Activated naive CD4-positive, alpha-beta T cell (primary cell): ENCODE measurements around the gene ANO7.
"Not testable (repeated sequence)": the region's sequence is repeated elsewhere in the genome, so short reads cannot be mapped to it uniquely, and the experiment has no call there.

ENCODE experiments used
- DNase-seq, 4 experiments: peaks; one replicate each; lab custom pipeline; 2025; lab: John Stamatoyannopoulos, UW

ANO7 gene

GRCh38 chr2:241190291-241190981, 2.0 kb downstream of the ANO7 start:
- DNase-seq, result no peak

- no peak for DNase-seq
These were observed 2.6 kb downstream of the ANO7 start for GRCh38 chr2:241191081-241191480.

- no peak for DNase-seq
These were observed 4.8 kb downstream of the ANO7 start for GRCh38 chr2:241193271-241193670.

GRCh38 chr2:241194811-241195210, 6.3 kb downstream of the ANO7 start:
- no peak for DNase-seq

GRCh38 chr2:241195506-241196130, 7.1 kb downstream of the ANO7 start:
- DNase-seq, result no peak

GRCh38 chr2:241197246-241197645, 8.8 kb downstream of the ANO7 start:
- not testable (repeated sequence) for DNase-seq

- no peak for DNase-seq
These were observed 9.5 kb downstream of the ANO7 start for GRCh38 chr2:241197947-241198346.

GRCh38 chr2:241198381-241199279, 10.2 kb downstream of the ANO7 start:
- DNase-seq, result no peak

GRCh38 chr2:241199286-241199685, 10.8 kb downstream of the ANO7 start:
- no peak for DNase-seq

GRCh38 chr2:241199897-241200821, 11.7 kb downstream of the ANO7 start:
- DNase-seq, result no peak

- no peak for DNase-seq
These were observed 12.4 kb downstream of the ANO7 start for GRCh38 chr2:241200822-241201395.

GRCh38 chr2:241201445-241202267, 13.2 kb downstream of the ANO7 start:
- no peak for DNase-seq

- DNase-seq, result no peak
These were observed 13.8 kb downstream of the ANO7 start for GRCh38 chr2:241202268-241202585.

GRCh38 chr2:241202681-241203080, 14.2 kb downstream of the ANO7 start:
- DNase-seq, result no peak

- no peak for DNase-seq
These were observed 14.9 kb downstream of the ANO7 start for GRCh38 chr2:241203218-241204009.

GRCh38 chr2:241204010-241204384, 15.5 kb downstream of the ANO7 start:
- DNase-seq, result no peak

GRCh38 chr2:241204490-241204889, 16.0 kb downstream of the ANO7 start:
- DNase-seq, result no peak

GRCh38 chr2:241205086-241205485, 16.6 kb downstream of the ANO7 start:
- DNase-seq, result no peak

- no peak for DNase-seq
These were observed 18.7 kb downstream of the ANO7 start for GRCh38 chr2:241207151-241207550.

- no peak for DNase-seq
These were observed 19.2 kb downstream of the ANO7 start for GRCh38 chr2:241207641-241208040.
